Upper lobe of left lung (tissue), 4 donors: ENCODE results near the gene MORN1.

ENCODE experiments used
- CTCF ChIP-seq, 6 experiments: fragments of 450-650 bp in 4 of 6; fragments of 200-600 bp in 2 of 6; sonication (generic) in 2 of 6; IDR thresholded peaks; one replicate each; pipeline ENCODE4 v1.5.1; 2016 to 2019; ENCODE audit warnings: antibody characterized with exemption in 6 of 6
- POLR2A ChIP-seq, 4 donors: fragments of 450-650 bp; IDR thresholded peaks; one replicate each; pipeline ENCODE4 v1.5.1; 2016 to 2017; ENCODE audit warnings: antibody characterized with exemption in 4 of 4, mild to moderate bottlenecking in 2 of 4
- POLR2AphosphoS5 ChIP-seq, 2 donors: sonication (generic); formaldehyde crosslinking; IDR thresholded peaks; one replicate each; pipeline ENCODE4 v1.5.1; 2017; ENCODE audit warnings: antibody characterized with exemption in 2 of 2

GRCh38 chr1:2312160-2312514, 79.2 kb downstream of the MORN1 start:
- TF ChIP-seq POLR2A (IDR thresholded peaks at IDR 0.05), result no peak
- TF ChIP-seq CTCF (IDR thresholded peaks at IDR 0.05), result no peak
- TF ChIP-seq POLR2AphosphoS5 (IDR thresholded peaks at IDR 0.05), result no peak
